ENCODE results near the gene ITPRIPL2. TPM values are rescaled to one million over a fixed set of nuclear protein-coding genes. Genes with fewer than 3 reads are reported as not detected.

The ITPRIPL2 gene
- total RNA-seq, 1 donor from 2014 or later = 71.2 TPM

DNA sequence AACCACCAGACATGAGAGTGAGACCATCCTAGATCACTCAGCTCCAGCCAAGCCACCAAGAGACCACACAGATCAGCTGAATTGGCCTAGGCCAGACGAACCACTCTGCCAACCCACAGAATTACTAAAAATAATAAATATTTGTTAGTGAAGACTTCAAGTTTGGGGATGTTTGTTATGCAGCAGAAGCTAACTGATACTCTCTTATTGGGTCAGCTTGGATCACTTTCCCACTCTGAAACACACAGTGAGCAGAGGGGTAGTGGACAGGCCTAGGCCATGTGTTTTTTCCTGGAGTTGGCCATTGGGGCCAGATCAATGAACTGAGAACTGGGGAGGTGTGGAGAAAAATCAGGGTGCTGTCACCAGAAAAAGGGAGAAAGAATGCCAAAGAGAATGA is 15.6 kb upstream of the ITPRIPL2 start:
- no peaks in the 10 kb centered on the region for H3K36me3 ChIP-seq
- TF ChIP-seq POLR2AphosphoS5 (IDR thresholded peaks at IDR 0.05; ENCODE audit: insufficient read depth in 1 of 2, low read depth in 1 of 2) = no peak
- TF ChIP-seq, protein P1, sequence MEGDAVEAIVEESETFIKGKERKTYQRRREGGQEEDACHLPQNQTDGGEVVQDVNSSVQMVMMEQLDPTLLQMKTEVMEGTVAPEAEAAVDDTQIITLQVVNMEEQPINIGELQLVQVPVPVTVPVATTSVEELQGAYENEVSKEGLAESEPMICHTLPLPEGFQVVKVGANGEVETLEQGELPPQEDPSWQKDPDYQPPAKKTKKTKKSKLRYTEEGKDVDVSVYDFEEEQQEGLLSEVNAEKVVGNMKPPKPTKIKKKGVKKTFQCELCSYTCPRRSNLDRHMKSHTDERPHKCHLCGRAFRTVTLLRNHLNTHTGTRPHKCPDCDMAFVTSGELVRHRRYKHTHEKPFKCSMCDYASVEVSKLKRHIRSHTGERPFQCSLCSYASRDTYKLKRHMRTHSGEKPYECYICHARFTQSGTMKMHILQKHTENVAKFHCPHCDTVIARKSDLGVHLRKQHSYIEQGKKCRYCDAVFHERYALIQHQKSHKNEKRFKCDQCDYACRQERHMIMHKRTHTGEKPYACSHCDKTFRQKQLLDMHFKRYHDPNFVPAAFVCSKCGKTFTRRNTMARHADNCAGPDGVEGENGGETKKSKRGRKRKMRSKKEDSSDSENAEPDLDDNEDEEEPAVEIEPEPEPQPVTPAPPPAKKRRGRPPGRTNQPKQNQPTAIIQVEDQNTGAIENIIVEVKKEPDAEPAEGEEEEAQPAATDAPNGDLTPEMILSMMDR (IDR thresholded peaks at IDR 0.05) = no peak
- no peak for TF ChIP-seq POLR2A (IDR thresholded peaks at IDR 0.05)
- no peaks in the 10 kb centered on the region for H3K27me3 ChIP-seq
- no peaks in the 10 kb centered on the region for H3K9me3 ChIP-seq
- H3K27ac ChIP-seq = no peak overlapping the region
- no peak overlapping the region for H3K4me3 ChIP-seq
- DNase-seq (ENCODE audit: extremely low spot score in 2 of 2) = no peak
- intact Hi-C loops (cut with DNase I) = no loop called here
- H3K4me1 ChIP-seq = no peaks in the 10 kb centered on the region

DNA sequence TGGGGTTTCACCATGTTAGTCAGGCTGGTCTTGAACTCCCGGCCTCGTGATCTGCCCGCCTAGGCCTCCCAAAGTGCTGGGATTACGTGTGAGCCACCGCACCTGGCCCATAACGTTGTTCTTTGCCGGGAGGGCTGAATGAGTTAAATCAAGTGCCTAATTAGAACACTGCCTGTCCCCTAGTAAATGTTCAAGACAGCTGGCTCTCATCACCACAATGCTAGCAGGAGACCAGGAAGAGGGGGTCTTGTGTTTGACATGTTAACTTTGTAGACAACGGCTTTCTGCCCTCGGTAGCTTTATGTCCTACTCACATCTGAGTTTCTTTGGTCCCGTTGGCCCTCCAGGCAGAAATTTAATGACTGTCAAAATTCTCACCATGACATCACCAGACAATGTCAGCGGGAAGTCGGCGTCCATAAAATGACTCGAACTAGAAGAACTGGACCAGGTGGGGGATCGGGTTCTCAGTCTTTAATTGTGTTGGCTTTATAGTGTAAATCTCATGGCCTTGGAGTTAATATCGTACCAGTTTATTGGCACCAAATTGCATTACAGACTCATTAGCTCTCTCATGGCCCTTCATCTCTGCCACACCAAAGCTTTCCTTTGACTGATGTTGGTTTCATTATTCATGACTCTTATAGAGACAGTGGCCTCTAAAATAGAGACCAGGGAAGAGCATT is 11.4 kb upstream of the ITPRIPL2 start:
- no peak for DNase-seq (ENCODE audit: extremely low spot score in 2 of 2)
- intact Hi-C loops (cut with DNase I) = no loop called here
- Histone ChIP-seq H3K4me3 (no peak overlapping the region), H3K36me3 (no peaks in the 10 kb centered on the region), H3K9me3 (no peaks in the 10 kb centered on the region), H3K4me1 (no peaks in the 10 kb centered on the region), H3K27ac (no peak overlapping the region), H3K27me3 (no peaks in the 10 kb centered on the region)
- TF ChIP-seq POLR2A (IDR thresholded peaks at IDR 0.05) (no peak), POLR2AphosphoS5 (IDR thresholded peaks at IDR 0.05; ENCODE audit: insufficient read depth in 1 of 2, low read depth in 1 of 2) (no peak)
- TF ChIP-seq, protein P1 (IDR thresholded peaks at IDR 0.05) = no peak

DNA sequence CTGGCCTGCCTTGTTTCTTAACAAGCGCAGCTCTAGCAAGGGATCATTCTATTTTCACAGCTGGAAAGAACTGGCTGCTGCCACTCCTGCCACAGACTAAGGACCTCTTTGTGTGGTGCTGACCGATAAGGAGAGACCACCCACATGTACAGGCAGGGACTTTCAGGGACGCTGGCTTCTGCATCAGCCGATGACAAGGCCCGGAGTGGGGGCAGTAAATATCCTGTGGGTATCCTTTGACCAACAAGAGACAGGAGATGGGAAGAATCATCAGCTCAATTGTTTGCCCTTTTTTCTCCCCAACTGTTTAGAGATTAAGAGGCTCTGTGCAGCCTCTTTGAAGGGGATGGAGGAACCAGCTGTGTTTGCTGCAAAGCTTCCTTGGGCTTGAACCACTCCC is 9.2 kb upstream of the ITPRIPL2 start:
- DNase-seq (ENCODE audit: extremely low spot score in 2 of 2) = no peak
- TF ChIP-seq, protein P1 (IDR thresholded peaks at IDR 0.05) = no peak
- TF ChIP-seq POLR2AphosphoS5 (IDR thresholded peaks at IDR 0.05; ENCODE audit: insufficient read depth in 1 of 2, low read depth in 1 of 2) (no peak), POLR2A (IDR thresholded peaks at IDR 0.05) (no peak)
- Histone ChIP-seq H3K27ac (no peak overlapping the region), H3K36me3 (no peaks in the 10 kb centered on the region), H3K9me3 (no peaks in the 10 kb centered on the region), H3K4me1 (no peaks in the 10 kb centered on the region), H3K4me3 (no peak overlapping the region), H3K27me3 (no peaks in the 10 kb centered on the region)
- intact Hi-C loops (cut with DNase I) = no loop called here

DNA sequence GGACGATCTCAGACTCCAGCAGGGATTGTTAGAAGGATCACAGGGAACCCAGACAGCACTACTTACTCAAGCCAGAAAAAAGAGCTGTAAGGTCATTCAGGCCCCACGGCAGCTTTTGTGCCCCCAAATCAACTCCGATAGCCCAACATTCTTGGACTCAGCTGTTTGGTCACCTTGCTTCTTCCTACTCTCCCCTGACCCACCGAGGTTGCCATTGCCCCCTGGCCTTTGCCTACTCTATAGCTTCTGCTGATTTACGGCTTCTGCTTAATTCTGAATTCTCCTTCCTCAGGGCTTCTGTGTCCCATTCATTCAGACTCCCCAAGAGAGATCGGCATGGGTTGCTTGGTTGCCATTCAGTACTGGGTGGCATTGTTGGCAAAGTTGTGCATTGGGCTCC is 8.6 kb upstream of the ITPRIPL2 start:
- DNase-seq (ENCODE audit: extremely low spot score in 2 of 2) = no peak
- H3K4me3 ChIP-seq = no peak overlapping the region
- no peaks in the 10 kb centered on the region for H3K27me3 ChIP-seq
- intact Hi-C loops (cut with DNase I) = no loop called here
- no peak overlapping the region for H3K27ac ChIP-seq
- H3K36me3 ChIP-seq = no peaks in the 10 kb centered on the region
- no peaks in the 10 kb centered on the region for H3K4me1 ChIP-seq
- H3K9me3 ChIP-seq = no peaks in the 10 kb centered on the region
- TF ChIP-seq POLR2A (IDR thresholded peaks at IDR 0.05) (no peak), POLR2AphosphoS5 (IDR thresholded peaks at IDR 0.05; ENCODE audit: insufficient read depth in 1 of 2, low read depth in 1 of 2) (no peak)
- TF ChIP-seq, protein P1 (IDR thresholded peaks at IDR 0.05) = no peak

DNA sequence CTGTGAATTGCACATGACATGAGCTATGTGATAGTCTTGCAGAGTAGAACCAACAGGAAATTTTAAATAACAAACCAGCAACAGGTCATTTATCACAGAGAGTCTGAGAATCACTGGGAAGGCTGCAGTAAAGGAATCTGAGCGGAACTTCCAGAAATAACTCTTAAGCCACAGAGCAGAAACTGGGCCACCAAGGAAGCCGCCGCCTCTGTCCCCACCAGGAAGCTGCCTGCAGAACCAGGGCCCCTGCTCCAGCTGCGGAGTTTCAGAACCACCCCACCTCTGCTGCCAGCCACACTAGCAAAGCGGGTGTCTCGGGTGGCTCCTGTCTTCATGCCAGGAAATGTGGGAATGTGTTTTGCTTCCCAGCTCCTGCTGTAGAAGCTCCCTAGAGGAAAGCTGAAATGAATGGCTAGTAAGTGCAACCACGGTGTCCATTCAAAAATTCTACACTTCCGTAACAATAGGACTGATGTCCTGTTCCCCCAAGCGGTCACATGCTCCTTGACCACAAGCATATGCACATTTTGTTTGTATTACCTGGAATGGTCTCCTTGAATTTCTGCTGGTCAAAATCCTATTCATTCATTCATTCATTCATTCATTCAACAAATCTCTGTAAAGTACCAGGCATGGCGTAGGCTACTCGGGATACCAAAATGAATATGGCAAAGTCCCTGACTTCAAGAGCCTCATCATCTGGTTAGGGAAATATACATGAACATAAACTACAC is 7.7 kb upstream of the ITPRIPL2 start:
- no peak overlapping the region for H3K4me3 ChIP-seq
- H3K36me3 ChIP-seq = no peaks in the 10 kb centered on the region
- no peak overlapping the region for H3K27ac ChIP-seq
- H3K4me1 ChIP-seq = no peaks in the 10 kb centered on the region
- TF ChIP-seq POLR2AphosphoS5 (IDR thresholded peaks at IDR 0.05; ENCODE audit: insufficient read depth in 1 of 2, low read depth in 1 of 2) = no peak
- TF ChIP-seq, protein P1 (IDR thresholded peaks at IDR 0.05) = no peak
- H3K9me3 ChIP-seq = no peaks in the 10 kb centered on the region
- H3K27me3 ChIP-seq = no peaks in the 10 kb centered on the region
- intact Hi-C loops (cut with DNase I) = no loop called here
- no peak for DNase-seq (ENCODE audit: extremely low spot score in 2 of 2)

Data from vagina (tissue), 2 donors.